CD4-positive, alpha-beta T cell treated with Interleukin-17A for 1 hour (primary cell): Measurements from ENCODE around the gene ABCA6.
"Not testable (repeated sequence)": the region's sequence is repeated elsewhere in the genome, so short reads cannot be mapped to it uniquely, and the experiment has no call there.

Source experiments
- DNase-seq: peaks from one replicate; pipeline ENCODE4 v3.0.0-alpha.2; 2020

ABCA6 gene, protein sequence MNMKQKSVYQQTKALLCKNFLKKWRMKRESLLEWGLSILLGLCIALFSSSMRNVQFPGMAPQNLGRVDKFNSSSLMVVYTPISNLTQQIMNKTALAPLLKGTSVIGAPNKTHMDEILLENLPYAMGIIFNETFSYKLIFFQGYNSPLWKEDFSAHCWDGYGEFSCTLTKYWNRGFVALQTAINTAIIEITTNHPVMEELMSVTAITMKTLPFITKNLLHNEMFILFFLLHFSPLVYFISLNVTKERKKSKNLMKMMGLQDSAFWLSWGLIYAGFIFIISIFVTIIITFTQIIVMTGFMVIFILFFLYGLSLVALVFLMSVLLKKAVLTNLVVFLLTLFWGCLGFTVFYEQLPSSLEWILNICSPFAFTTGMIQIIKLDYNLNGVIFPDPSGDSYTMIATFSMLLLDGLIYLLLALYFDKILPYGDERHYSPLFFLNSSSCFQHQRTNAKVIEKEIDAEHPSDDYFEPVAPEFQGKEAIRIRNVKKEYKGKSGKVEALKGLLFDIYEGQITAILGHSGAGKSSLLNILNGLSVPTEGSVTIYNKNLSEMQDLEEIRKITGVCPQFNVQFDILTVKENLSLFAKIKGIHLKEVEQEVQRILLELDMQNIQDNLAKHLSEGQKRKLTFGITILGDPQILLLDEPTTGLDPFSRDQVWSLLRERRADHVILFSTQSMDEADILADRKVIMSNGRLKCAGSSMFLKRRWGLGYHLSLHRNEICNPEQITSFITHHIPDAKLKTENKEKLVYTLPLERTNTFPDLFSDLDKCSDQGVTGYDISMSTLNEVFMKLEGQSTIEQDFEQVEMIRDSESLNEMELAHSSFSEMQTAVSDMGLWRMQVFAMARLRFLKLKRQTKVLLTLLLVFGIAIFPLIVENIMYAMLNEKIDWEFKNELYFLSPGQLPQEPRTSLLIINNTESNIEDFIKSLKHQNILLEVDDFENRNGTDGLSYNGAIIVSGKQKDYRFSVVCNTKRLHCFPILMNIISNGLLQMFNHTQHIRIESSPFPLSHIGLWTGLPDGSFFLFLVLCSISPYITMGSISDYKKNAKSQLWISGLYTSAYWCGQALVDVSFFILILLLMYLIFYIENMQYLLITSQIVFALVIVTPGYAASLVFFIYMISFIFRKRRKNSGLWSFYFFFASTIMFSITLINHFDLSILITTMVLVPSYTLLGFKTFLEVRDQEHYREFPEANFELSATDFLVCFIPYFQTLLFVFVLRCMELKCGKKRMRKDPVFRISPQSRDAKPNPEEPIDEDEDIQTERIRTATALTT (N-terminal part only)

GRCh38 chr17:69141431-69142174 lies at the start of gene ABCA6:
Gene ABCA6, minus strand, starts transcription at chr17:69141895. Its CDS starts 1,192 bp downstream, at chr17:69140703.
- DNase-seq: no peak

DNA sequence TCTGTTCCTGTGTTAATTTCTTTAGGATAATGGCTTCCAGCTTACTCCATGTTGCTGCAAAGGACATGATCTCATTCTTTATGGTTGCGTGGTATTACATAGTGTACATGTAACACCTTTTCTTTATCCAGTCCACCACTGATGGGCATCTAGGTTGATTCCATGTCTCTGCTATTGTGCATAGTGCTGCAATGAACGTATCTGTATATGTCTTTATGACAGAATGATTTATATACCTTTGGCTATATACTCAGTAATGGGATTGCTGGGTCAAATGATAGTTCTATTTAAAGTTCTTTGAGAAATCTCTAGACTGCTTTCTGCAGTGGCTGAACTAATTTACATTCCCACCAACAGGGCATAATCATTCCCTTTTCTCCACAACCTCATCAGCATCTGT lies 47.1 kb upstream of the ABCA6 start:
- DNase-seq: no peak

- no peak for DNase-seq
These were observed 46.4 kb upstream of the ABCA6 start for GRCh38 chr17:69188064-69188463.

DNA sequence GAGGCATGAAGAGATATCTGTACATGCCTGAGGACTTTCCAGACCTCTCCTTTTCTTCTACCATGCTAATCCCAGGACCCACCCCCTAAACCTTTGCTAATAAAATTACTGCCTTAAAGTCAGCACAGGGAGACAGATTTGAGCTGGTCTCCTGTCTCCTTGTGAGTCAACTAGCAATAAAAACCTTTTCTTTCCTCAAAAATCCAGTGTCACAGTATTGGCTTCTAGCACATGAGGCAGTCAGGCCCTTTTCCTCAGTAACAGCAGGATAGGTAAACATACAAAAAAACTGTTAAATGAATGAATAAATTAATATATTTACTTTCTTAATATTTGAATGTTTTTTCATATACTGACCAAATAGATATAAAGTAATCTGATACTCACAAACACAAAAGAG lies 45.6 kb upstream of the ABCA6 start:
- DNase-seq: no peak

DNA sequence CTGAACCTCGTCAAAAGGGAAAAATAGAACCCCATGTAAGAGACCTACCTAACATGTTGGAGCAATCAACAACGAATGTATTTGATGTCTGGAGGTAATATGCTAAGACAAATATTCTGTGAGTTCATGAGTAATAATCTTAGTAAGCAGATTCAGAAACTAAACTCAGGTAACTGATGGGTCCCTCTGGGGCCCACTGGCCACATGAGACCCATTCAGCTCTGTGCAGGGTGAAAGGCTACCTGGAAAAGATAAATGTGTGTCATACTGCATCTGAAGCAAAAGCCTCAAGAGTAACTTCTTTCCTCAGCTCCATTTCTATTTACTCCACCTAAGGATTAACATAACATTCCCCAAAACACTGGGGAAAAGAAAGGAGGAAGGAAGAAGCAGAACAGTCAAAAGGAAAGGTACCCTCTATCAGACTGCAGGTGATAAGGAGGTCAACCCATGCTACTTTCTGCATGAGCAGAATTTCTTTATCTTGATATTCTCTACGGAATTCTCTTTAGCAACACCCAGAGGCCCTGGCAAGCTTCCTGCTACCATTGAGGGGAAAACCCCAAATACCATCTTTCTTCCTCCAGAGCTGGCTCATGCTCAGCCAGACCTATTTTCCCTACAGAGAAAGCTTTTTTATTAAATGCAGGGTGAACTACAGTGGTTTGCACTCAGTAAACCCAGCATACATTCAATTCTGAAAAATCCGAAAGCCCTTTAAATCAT lies 37.7 kb upstream of the ABCA6 start:
- no peak for DNase-seq

DNA sequence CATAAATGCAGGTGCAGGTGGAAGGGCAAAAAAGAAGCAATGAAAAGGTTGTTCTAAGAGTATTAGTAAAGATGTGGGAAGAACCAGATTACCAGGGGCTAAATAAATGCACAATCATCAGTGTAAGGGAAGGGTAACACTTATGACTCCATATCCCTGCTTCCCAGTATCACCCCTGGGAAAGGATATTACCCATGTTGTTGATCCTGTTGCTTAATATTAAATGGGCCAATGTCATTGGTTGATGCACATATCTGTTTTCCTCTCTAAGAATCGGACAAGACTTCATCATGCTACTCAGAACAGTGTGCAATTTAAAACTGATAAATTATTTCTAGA lies 34.7 kb upstream of the ABCA6 start:
- DNase-seq: no peak

DNA sequence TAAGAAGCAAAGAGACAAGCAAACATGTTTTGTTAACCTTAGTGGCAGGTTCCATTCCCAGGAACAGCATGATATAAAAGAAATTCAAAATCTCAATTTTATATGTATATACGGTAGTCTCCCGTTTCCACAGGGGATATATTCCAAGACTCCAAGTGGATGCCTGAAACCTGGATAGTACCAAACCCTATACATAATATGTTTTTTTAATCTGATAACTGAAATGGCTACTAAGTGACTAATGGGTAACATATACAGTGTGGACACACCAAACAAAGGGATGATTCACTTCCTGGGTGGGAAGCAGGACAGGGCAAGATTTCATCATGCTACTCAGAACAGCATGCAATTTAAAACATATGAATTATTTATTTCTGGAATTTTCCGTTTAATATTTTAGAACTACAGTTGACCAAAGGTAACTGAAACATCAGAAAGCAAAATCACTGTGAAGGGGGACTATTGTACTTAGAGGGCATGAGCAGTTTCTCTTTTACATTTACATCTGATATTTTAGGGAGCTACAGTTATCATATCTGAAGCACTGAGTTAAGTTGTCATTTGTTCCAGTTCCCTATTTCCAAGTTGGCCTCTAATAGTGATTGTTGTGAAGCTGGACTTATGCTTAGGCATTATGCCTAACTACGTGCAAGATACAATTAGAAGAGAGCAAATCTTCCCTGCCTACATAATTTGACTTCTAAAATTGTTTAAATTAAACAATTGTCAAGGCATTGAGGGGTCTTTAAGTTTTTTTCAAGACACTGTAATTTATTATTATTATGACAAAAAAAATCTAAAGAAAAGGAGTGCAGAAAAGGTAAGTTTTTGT lies 34.1 kb upstream of the ABCA6 start:
- DNase-seq: no peak

- no peak for DNase-seq
These were observed 33.5 kb upstream of the ABCA6 start for GRCh38 chr17:69175262-69175624.

DNA sequence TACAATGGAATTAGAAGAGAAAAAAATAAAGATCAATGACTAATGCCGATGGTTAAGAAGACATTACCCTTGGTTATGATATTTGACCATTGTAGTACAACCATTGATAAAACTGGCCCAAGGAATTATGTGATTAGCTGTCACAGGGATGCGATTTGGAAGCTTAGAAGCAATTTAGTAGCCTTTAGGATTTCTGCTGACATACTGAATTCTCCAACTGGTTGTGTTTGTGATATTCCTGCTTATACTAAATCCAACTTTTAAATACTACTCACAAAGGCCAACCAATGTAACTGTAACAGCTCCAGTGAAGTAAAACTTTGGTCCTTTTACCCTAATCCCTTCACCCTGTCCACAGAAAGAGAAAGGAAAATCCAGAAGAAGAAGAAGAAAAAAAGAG lies 31.4 kb upstream of the ABCA6 start:
- no peak for DNase-seq

DNA sequence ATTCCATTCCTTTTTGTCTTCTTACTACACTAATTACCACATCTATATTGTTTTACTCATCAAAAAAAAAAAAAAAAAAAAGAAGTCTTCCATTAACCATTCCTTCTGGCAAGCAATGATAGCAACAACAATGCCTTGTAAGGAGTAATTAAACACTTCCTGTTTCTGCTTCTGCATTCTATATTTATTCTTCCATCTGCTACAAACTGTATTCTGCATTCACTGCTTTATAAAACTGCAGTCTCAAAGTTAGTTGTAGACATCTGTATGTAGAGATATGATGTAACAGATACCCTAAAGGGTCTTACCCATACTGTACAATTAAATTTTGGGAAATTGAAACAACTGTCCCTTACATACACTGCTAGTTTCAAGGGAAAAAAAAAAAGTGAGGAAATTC lies 28.7 kb upstream of the ABCA6 start:
- DNase-seq: no peak

DNA sequence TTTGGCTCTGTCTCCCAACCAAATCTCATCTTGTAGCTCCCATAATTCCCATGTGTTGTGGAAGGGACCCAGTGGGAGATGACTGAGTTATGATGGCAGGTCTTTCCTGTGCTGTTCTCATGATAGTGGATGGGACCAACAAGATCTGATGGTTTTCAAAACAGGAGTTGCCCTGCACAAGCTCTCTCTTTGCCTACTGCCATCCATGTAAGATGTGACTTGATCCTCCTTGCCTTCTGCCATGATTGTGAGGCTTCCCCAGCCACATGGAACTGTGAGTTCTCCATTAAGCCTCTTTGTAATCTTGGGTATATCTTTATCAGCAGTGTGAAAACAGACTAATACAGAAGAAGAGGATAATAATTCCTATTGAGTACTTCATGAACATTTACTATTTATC lies 26.9 kb upstream of the ABCA6 start:
- not testable (repeated sequence) for DNase-seq

- DNase-seq: no peak
These were observed 25.3 kb upstream of the ABCA6 start for GRCh38 chr17:69166957-69167356.

- no peak for DNase-seq
These were observed 22.5 kb upstream of the ABCA6 start for GRCh38 chr17:69164206-69164605.

GRCh38 chr17:69159418-69159817 lies 17.7 kb upstream of the ABCA6 start:
- no peak for DNase-seq

- no peak for DNase-seq
These were observed 12.6 kb upstream of the ABCA6 start for GRCh38 chr17:69154267-69154666.

DNA sequence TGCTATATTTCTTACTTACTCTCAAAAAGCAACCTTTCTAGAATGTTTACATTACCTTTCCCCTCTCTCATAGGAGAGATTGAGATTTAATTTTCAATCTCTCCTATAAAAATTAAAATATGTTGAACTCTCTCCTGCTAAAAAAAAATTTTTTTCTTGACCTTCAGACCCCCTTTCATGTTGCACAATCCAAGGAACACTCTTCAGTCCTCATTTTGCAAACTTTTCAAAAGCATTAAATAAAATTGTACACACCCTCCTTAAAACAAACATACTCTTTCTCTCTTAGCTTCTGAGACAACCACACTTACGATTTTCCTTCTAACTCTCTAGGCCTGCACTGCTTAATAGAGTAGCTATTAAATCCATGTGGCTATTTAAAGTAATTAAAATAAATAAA lies 8.6 kb upstream of the ABCA6 start:
- no peak for DNase-seq

DNA sequence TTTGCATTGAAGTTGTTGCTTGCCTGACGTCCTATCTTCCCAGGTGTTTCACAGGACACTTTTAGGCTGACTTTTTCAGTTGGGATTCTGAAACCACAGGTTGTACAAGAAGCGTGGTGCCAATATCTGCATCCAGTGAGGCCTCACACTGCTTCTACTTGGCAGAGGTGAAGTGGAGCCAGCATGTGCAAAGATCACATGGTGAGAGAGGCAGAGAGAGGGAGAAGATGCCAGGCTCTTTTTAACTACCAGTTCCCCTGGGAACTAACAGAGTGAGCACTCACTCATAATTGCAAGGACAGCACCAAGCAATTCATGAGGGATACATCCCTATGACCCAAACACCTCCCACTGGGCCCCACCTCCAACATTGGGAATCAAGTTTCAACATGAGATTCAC lies 5.8 kb upstream of the ABCA6 start:
- DNase-seq: no peak

GRCh38 chr17:69144331-69145255 lies 2.9 kb upstream of the ABCA6 start:
- DNase-seq: no peak

- DNase-seq: no peak
These were observed 2.1 kb upstream of the ABCA6 start for GRCh38 chr17:69143683-69144231.

DNA sequence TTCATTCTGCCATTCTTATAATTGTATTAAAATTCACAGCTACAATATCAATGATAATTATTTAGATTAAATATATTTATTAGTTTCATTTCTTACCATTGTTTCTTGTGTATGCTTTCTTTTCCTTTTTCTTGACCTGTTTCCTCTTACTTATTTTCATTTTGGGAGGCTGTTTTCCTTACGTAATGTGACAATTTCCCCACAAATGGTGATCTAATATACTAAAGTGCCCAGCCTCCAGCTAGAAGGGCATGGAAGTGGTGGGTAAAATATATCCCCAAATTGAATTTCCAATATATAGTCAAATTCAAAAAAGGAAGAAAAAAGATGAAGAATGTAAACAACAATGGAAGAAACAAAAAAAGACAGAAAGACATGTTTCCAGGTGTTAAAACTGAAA lies 1.5 kb upstream of the ABCA6 start:
- DNase-seq: no peak
